ENCODE measurements around the gene AK9.

DNA sequence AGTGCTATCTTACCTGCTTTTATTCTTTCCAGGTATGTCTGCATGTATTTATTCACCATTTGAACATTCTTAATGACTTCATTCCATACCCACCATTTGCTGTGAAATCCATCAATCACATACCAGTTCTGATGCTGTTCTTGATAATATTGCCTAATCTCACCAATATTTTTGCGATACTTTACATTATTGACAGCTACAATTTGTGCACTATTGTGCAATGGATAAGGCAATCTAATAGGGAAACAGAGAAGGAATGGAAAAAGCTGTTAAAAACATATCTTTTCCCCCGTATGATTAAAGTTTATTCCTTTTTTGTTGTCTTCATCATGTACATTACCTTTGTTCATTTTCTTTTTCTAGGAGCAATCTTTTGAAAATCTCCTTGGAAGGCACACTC is 184.7 kb downstream of the AK9 start:
- TF ChIP-seq EZH2 (IDR thresholded peaks at IDR 0.05), result no peak
- TF ChIP-seq, protein P1, sequence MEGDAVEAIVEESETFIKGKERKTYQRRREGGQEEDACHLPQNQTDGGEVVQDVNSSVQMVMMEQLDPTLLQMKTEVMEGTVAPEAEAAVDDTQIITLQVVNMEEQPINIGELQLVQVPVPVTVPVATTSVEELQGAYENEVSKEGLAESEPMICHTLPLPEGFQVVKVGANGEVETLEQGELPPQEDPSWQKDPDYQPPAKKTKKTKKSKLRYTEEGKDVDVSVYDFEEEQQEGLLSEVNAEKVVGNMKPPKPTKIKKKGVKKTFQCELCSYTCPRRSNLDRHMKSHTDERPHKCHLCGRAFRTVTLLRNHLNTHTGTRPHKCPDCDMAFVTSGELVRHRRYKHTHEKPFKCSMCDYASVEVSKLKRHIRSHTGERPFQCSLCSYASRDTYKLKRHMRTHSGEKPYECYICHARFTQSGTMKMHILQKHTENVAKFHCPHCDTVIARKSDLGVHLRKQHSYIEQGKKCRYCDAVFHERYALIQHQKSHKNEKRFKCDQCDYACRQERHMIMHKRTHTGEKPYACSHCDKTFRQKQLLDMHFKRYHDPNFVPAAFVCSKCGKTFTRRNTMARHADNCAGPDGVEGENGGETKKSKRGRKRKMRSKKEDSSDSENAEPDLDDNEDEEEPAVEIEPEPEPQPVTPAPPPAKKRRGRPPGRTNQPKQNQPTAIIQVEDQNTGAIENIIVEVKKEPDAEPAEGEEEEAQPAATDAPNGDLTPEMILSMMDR (IDR thresholded peaks at IDR 0.05), result no peak
- TF ChIP-seq EZH2phosphoT487 (IDR thresholded peaks at IDR 0.05), result no peak

Measured in neural progenitor cell (in vitro differentiated cells).